VCaP (cell line): ENCODE measurements around the gene SLC22A14.
"Not testable (repeated sequence)": the region's sequence is repeated elsewhere in the genome, so short reads cannot be mapped to it uniquely, and the experiment has no call there.

ENCODE experiments used
- H3K27ac ChIP-seq: fragments of 450-650 bp; 2 replicates; pipeline ENCODE4 v1.5.1; 2017
- CTCF ChIP-seq: fragments of 450-650 bp; conservative IDR thresholded peaks from 2 replicates; pipeline ENCODE4 v1.5.1; 2017; ENCODE audit warnings: mild to moderate bottlenecking, moderate library complexity

SLC22A14 gene

GRCh38 chr3:38283810-38284755, 2.0 kb downstream of the SLC22A14 start:
- no peak for TF ChIP-seq CTCF
- peak overlapping the region; percentile 18 for H3K27ac ChIP-seq

DNA sequence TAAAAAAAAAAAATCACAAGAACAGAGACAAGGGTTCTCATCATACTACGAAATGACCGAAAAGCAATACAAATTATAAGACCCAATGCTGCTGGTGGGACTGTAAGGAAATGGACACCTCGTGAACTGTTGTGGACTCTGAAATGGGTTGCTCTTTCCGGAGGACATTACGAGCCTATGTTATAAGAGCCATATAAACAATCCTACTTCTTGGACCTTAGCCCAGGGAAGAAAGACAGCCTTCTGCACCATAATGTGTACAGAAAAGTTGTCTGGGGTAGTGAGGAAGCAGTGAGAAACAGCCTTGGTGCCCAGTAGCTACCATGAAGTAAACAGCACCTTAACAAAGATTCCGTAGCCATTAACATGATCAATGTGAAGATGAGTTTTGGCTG, 2.7 kb downstream of the SLC22A14 start:
- no peak for TF ChIP-seq CTCF
- H3K27ac ChIP-seq = peak overlapping the region; percentile 18

DNA sequence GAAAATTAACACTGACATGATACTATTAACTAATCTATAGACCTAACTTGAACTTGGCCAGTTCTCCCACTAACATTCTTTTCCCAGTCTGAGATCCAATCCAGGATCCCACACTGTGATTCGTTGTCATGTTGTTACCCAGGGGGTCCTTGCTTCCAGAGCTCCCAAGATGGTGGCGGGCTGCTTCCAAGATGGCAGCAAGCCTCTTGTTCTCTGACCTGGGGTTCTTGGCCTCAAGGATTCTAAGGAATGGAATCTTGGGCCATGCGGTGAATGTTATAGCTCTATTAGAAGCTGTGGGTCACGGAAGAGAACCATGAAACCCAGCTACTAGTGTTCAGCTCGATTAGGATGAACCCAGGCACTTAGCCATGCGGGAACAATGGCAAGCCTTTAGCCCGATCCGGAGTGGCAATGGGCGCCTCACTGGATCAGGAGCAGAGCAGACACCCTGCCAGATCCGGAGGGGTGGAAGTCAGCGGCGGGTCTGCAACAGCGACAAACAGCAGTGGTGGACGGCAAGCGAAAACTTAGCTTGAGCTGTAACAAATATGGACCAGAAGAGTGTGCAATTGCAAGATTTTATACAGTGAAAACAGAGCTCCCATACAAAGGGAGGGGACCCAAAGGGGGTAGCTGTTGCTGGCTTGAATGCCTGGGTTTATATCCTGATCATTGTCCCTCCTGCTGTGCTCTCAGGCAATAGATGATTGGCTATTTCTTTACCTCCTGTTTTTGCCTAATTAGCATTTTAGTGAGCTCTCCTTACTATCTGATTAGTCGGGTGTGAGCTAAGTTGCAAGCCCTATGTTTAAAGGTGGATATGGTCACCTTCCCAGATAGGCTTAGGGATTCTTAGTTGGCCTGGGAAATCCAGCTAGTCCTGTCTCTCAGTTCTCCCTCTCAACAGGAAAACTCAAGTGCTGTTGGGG, 7.5 kb downstream of the SLC22A14 start:
- H3K27ac ChIP-seq = not testable (repeated sequence)

DNA sequence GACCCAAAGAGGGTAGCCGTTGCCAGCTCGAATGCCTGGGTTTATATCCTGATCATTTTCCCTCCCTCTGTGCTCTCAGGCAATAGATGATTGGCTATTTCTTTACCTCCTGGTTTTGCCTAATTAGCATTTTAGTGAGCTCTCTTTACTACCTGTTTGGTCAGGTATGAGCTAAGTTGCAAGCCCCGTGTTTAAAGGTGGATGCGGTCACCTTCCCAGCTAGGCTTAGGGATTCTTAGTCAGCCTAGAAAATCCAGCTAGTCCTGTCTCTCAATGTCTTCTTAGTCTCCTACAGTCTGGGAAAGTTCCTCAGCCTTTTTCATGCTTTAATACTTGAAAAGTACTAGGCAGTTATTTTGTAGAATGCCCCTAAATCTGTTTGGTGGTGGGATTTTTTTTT, 15.0 kb downstream of the SLC22A14 start:
- H3K27ac ChIP-seq = not testable (repeated sequence)

DNA sequence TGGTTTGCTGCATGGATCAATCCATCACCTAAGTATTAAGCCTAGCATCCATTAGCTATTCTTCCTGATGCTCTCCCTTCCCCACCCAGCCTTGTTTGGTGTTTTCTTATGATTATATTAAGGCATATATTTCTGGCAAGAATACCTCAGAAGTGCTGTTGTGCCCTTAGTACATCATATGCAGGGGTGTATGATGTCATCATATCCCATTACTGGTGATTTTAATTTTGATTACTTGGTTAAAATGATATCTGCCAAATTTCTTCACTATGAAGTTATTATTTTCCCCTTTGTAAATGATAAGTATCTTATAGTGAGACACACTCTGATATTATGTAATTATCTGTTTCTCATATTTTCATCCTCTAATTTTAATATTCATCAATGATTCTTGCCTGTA, 15.4 kb downstream of the SLC22A14 start:
- no peak overlapping the region for H3K27ac ChIP-seq
- TF ChIP-seq CTCF = no peak

- peak; percentile 75 for TF ChIP-seq CTCF
- no peak overlapping the region for H3K27ac ChIP-seq
Observed at GRCh38 chr3:38297947-38298711, 16.0 kb downstream of the SLC22A14 start.

DNA sequence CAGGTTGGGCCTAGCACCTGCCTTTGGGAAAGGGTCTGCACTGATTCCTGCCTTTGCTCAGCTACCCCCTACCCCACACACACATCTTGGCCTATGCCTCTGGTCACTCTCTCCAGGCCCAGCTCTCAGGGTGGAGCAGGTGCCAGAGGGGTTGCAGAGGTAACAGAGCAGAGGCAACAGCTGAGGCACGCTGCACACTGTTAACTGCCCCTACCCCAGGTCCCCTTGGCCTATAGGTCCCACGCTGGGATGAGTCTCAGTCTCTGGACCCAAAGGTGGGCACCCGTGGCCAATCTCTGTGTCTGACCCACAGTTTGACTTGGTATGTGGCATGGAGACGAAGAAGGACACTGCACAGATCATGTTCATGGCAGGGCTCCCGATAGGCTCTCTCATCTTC, 24.8 kb downstream of the SLC22A14 start:
- no peak for TF ChIP-seq CTCF
- H3K27ac ChIP-seq = no peak overlapping the region

- TF ChIP-seq CTCF = no peak
- H3K27ac ChIP-seq = no peak overlapping the region
Observed at GRCh38 chr3:38307599-38307998, 25.5 kb downstream of the SLC22A14 start.
